ENCODE measurements around the gene RPL37A.
"Not testable (repeated sequence)": the region's sequence is repeated elsewhere in the genome, so short reads cannot be mapped to it uniquely, and the experiment has no call there.

RPL37A gene

DNA sequence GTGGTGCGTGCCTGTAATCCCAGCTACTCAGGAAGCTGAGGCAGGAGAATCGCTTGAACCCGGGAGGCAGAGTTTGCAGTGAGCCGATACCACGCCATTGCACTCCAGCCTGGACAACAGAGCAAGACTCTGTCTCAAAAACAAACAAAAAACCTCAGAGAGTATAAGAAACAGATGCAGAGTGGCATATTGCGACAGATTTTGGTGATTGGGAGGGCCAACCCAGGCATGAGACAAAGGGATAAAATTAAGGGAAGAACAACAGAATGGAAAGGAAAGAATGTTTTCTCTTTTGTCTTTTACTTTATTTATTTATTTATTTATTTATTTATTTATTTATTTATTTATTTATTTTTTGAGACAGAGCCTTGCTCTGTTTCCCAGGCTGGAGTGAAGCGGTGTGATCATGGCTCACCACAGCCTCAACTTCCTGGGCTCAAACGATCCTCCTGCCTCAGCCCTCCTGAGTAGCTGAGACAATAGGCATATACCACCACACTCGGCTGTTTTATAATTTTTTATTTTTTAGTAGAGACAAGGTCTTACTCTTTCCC, 20.0 kb downstream of the RPL37A start:
- not testable (repeated sequence) for DNase-seq

DNA sequence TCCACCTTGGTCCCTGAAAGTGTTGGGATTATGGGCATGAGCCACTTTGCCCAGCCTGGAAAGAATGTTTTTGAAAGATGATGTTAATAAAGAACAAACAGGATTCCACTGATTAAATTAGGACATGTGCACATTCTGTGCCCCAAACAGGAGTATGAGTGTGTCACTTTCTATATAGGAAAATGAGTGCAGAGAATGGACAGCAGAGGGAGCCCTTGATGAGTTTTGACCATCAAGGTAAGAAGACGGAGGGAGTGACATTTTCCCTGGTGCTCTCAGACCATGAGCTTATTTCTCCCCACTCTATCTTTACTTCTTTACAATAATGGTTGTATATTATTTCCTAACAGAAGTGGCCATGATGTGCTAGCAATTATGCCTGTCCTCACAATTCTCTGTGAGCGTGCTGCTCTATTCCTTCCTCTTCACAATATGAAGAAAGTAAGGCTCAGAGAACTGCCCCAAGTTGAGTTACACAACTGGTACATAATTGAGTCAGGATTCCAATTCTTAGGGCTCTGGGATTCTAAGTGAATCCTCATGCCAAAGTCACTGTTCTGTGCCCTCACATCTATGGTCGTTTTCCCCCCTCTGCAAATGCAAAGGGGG, 20.6 kb downstream of the RPL37A start:
- DNase-seq, result peak; percentile 80 to 84

DNA sequence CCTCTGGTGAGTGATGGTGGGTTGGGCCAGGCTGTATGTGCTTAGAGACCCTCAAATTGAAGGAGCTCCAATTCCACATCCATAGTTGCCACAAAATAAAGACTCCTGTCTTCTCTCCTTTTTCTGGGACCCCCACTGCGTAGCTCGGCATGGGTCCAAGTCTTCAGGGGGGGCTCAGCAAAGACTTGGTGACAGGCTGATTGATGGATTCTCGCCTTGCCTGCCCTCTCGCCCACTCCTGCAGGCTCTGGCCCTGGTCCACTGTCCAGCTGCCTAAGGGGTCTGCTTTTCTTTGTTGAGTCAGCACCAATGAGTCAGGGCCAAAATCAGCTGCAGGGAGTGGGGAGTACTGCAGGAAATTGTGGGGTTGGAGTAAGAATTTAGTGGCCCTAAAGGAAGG, 21.5 kb downstream of the RPL37A start:
- no peak for DNase-seq

DNA sequence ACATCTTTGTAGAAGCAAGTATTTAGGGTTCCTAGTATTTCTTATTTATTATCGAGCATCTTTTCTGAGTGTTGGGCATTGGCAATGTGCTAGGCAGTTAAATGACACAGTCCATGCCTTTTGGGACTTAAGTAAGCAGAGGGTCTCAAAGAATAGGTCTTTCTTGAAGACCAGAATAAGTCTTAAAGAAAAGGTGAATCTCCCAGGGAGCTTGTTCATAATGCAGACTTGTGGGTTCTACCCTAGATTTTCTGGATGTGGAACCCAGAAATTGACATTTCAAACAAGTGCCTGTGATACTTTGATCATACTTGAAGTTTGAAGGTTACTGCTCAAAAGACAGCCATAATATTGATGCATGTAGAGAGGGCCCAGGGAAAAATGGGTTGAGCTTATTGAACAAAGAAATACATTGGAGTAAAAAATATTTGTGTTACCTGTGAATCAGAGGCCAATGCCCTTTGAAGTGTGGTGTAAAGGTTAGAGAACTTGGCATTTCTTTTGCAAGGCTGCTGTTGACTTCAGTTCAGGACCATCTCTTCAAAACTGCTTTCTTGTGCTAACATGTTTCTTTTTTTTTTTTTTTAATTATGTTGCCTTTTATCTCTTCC, 24.4 kb downstream of the RPL37A start:
- DNase-seq, result no peak

DNA sequence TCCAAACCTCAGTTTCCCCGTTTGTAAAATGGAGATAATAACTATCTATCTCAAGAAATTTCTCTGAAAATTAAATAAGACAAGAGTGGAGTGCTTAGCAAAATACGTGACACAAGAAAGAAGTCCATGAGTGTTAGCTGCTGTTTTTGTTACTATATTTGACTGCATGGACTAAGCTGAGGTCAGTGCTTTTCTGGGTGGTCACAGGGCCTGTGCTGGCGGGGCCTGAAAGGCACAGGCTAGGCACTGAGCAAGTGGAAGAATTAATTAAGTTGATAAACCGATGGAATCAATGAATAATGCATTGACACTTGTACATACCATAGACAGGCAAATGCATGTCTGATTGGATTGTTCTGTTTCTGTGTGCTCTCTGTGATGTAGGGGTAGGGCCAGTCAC, 27.3 kb downstream of the RPL37A start:
- DNase-seq, result no peak

DNA sequence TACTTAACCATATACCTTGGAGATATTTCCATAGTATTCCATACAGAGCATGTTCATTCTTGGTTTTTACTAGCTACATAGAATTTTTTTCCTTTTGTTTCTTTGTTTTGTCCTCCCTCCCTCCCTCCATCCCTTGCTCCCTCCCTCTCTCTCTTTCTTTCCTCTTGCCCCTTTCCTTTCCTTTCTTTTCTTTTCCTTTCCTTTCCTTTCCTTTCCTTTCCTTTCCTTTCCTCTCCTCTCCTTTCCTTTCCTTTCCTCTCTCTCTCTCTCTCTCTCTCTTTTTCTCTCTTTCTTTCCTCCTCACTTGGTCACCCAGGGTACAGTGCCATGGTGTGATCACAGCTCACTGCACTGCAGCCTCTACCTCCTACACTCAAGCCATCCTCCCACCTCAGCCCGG, 28.3 kb downstream of the RPL37A start:
- no peak for DNase-seq

DNA sequence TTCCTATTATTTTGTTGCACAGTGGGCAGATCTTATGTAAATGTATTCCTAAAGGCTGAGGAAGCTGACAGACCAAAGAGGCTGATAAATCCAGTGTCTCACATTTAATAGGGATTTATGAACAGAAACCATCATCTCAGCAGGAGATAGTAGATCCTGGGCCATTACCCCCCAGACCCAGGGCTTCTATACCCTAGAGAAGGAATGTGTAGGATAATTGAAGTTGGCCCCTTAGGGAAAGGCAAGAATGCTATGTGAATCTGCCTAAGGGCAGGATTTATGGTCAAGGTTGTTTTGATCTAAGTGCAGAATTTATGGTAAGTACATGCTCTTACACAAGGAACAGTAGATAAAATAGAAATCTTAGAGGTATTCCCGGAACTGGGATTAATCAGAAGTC, 29.0 kb downstream of the RPL37A start:
- no peak for DNase-seq

DNA sequence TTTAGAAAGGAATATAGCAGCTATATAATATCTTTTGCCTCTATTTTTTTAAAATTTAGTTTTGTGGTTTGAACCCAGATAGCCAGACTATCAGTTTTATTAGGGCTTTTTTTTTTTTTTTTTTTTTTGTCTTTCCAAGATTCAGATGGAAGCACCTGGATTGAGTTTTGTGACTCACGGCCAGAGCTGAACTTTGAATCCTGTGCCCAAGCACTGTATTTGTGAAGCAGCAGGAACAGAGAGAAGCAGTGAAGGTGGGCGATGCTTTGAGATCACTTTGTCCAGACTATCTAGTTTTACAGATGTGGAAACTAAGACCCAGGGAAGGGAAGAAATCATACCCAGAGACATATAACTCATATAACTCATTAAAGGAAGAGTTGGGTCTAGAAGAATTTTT, 33.9 kb downstream of the RPL37A start:
- no peak for DNase-seq

DNA sequence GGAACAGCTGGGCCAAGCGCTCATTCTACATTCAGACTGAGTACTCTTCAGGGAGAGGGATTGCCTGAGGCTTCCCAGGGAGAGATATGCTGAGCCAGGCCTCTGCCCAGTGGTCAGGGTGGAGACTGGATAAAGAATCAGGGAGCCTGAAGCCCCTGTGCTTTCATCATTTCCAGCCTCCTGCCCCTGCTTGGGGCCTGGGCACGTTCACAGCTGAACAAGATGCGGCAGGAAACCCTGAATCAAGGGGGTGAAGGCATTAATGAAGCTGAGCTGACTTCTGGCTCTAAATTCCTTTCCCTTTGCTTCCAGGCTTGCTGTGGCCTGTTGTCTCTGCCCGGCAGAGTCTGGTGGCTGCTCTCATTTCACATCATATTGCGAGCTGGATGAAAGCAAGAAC, 35.0 kb downstream of the RPL37A start:
- DNase-seq, result no peak

DNA sequence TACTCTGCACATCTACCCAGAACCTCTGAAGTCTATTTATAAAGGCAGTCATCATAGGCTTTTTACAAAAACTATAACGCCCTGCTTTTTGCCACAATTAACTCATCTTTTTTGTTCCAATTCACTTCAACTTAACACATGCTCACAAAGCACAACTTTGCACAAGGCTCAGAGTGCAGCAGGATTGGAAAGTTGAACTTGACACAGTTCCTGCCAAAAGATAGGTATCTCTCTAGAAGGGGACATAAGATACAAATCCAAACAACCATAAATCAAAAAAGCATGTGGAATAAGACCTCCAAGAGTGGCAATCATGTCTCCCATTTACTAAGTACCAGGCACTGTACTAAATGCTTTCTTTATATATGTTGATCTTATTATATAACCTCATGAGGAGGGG, 36.2 kb downstream of the RPL37A start:
- DNase-seq, result no peak

DNA sequence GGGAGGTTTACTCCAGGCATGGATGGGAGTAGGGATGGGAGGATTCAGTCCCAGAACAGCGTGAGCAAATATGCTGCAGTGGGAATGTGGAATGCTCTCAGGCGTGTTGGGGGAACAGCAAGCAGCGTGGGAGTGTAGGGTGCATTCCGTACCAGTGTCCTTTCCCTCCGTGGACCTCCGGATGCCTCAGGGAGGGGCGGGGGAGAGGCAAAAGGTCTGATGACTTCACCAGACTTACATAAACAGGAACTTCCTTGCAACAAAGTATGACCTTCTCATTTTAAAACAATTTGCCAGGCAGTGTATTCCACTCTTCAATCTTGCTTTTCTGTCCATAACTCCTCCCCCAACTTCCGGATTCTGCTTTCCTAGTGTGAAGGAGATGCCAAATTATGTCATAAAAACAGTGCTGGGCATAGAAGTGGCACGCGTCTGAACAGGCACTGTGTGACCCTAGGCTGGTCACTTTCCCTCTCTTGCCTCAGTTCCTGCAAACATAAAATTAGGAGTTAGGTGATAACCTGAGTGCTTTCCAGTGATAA, 36.9 kb downstream of the RPL37A start:
- DNase-seq, result no peak

DNA sequence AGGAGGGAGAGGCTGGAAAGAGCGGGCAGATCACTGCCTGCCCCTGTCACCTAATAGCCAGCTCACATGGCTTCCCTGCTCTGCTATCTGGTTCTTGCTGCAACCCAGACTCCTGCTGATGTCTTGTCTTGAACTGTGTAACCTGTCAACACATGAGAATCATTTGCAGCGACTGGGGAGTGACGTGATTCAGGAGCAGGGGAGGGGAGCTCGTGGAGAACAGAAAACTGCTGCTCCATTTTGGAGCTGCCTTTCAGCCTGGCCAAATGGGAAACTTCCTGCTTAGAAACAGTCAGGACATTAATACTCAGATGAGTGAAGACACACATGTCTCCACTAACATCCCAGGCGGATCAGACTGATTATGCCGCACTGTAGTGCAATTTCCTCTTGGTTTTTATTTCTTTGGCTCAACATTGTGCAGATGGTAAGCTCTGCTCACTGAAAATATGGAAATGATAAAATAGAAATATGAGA, 38.1 kb downstream of the RPL37A start:
- DNase-seq, result peak in 1 of 2 experiments; percentile 31

DNA sequence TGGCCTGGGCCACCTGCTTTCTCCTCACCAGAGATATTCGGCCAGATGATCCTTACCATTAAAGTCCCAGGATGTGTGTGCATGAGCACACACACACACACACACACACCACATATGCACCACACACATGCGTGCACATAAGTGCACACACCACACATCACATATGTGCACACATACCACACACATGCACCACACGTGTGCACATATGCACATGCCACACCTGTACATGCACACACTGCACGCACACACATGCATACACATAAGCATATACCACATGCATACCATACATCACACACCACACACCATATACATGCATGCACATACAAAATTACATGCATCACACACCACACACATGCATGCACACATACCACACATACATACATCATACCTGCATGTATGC, 38.7 kb downstream of the RPL37A start:
- DNase-seq, result no peak

DNA sequence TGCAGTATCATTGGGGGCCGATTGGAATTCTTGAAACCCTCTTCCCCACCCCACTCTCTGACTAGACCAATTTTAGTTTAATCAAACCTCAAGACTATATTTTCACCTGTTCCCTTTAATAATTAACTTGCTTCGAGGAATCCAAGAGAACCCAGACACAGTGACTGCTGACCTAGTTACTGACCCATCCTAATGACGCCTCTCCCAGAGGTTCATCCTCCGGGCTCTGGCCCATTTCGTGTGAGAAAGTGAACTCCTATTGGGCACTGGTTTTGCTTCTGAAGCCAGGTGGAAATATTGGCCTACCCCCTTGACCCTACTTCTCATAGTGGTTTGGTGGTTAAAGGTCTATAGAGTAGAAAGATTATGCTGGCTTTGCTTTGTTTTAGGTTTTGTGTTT, 39.9 kb downstream of the RPL37A start:
- DNase-seq, result no peak

DNA sequence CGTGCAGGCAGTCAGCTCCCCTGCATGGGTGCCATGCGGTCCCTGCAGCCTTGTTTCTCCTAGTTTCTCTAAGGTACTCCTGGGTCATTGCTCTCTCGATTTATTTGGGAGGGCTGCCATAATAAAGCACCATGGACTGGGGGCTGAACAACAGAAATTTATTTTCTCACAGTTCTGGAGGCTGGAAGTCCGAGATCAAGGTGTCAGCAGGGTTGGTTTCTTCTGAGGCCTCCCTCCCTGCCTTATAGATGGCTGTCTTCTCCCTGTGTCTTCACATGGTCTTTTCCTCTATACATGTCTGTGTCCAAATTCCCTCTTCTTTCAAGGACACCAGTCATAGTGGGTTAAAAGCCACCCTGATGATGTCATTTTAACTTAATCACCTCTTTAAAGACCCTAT, 40.5 kb downstream of the RPL37A start:
- DNase-seq, result no peak

DNA sequence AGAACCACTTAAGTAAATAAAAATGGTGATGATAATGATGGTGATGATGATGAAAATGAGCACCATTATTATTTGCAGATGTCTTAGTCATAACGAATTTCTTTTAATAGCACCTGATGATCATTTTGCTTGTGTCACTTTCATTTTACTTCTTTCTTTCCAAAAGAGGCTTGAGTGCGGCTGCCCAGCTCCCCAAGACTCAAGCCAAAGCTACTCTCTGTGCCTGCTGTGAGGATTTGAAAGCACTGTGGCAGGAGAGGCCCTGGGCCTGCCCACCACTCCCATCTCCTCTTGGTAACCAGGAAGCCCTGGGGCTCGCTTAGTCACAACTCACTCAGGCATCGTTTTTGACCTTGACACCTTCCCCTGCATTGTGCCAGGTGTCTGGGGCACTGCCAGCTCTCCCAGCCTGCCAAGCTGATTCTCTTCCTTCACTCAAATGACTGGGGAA, 41.2 kb downstream of the RPL37A start:
- DNase-seq, result peak; percentile 89 to 96

DNA sequence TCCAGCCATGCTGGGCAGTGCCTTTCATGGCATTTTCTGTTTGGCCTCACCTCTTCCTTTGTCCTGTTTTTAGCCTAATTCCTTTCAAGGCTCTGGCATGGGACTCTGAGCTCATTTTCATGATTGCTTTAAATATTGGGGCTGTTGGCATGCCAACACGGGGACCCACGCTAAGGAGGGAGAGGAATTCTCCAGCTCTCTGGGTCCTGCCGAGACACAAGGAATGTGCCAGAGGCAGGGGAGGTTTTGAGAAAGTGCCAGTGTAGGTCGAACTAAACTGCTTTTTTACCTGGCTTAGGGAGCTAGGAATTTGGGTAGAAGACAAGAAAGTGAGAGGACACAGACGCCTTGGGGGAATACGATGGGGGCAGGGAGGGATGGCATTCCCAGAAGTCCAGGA, 42.3 kb downstream of the RPL37A start:
- no peak for DNase-seq

DNA sequence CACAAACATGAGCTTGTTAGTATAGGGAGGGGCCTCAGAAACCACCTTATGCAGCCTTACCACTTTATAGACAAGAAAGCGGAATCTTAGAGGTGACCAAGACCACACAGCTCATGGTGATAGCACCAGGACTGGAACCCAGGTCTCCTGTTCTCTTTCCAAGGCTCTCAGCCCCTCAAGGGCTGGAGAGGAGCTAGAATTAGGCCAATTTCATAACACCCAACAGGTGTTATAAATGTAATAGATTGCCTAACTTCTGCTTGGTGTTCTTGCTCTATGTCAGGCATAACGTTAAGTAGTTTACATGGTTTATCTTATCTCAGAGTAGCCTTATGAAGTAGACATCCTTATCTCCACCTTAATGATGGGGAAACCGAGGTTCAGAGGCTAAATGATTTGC, 42.9 kb downstream of the RPL37A start:
- no peak for DNase-seq

DNA sequence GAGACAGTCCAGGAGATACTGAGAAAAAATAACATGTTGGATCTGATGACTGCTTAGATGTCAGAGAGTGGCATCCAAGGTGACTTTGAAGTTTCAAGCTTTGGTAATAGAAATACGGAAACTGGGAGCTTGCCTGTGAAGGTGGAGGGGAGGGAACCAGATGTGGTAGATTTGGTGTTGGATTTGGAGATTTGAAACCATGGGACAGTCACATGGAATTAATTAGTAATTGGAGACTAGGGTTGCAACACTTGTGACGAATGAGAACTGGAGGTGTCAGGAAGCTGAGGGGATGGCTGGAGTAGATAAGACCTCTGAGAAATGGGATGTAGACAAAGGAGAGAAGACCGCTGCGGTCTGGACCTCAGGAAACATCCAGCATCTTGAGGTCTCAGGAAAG, 46.7 kb downstream of the RPL37A start:
- no peak for DNase-seq

DNA sequence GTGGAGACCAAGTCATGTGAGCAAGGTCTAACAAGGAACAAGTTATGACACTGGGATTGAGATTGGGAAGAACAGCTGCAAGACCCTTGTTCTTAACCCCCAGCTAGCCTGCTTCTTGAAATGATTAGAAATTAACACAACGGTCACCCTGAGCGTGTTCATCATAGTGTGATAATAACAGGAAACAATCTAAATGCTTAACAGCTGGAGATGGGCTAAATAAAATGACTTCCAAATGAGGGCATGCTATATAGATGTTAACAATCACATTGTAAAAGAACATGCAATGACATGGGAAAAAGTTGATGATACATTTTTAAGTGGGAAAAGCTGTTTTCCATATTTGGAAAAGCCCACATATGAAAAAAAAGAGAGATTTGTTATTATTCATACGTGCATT, 47.6 kb downstream of the RPL37A start:
- DNase-seq, result no peak

DNA sequence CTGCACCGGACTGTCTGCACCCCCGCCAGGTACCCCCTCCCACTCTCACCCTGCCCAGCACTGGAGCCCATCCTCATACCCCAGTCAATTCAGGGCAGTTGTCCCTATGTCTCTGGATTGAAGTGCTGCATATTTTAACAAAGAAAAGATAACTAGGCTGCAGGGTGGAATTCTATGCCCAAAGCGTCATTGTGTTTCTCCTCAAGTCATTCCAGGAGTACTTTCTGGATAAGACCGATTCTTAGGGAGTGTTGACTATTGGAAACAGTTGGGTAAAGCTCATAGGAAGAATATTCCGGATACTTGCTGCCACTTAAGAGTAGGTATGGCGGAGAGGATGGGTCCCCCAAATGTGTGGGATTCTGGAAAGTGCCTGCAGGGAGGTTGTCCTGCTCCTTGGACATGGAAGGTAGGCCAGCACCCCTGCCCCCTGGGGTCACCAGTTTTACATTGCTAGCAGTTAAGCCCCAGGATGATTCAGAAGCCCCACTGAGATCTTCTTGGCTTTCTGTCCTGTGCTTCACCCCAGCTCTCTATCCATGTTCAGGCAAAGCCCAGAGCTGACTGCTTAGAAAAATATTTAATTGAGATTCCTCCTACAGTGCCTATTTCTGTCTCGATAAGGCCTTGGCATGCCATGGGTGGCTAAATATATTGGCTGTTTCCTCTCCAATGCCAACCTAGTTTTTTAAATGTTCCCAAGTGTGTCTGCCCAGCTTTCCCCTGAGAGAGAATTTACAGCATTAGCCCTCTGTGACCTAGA, 48.2 kb downstream of the RPL37A start:
- no peak for DNase-seq

DNA sequence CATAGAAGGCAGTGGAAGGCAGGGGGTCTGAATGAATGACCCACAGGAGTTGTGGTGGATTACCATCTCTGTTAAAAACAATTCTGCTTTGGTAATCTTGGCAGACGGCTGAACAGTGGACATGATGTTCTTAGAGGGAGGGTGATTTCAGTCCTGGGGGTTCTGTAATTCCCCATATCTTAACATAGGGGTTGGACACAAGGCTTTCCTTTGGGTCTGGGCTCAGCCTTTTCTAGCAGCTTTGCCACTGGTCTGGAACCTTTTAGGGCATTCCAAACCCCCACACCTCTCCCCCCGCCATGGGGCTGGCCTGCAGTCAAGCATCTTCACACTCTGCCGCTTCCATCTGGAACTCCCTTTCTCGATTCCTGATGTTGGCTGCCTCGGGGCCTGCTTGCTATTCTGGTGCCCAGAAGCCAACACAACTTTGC, 50.3 kb downstream of the RPL37A start:
- DNase-seq, result no peak

DNA sequence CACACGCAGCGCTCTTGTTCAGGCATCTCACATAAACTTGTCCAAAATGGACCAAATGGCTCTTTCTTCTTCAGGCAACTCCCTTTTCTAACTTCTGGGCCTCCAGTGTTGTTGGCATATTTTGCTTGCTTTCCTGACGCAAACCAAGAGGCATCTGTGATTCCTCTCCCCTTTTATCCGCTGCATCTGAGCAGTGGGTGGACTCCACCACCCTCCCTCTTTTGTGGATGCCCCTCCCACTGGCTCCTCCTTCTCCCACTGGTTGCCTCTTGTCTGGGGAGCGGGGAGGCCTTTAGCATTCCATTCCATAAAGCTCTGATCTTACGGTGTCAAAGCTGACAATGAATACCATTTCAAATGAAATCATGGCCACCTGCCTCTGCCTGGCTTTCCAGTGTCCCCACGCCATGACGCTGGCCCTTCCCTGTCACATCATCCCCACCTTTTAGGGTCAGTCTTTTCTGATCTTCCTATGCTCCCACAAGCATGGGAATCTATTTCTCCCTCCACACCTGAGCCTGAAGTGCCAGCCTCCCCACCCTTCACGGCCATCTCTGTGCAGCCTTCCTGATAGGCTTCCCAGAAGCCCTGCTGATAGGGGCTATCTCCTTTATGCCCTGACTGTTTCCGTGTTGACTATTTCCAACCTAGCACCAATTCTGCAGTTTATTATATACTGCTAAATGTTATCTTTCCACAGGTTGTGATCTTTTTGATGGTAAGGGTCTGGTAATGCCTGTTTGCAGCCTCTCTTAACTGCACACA, 51.5 kb downstream of the RPL37A start:
- DNase-seq, result no peak
